ENCODE data around the gene CNOT1.

DNA sequence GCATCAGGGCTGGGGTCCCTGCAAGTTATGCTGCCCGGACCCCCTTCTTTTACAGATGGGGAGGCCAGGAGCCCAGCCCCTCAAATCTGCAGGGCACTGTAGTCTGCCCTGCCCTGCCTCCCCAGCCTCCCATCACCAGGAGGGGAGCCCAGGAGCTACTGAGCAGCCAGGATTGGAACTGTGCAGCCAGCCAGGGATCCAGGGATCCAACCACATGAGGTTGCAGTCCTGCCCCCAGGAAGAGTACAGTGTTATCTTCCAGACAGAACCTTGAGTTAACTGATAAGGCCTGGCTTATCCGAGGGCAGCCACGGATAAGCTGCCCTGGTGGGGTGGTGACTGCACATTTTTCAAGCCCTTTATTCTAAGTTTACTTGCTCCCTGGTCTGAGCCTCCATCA is 141.1 kb downstream of the CNOT1 start:
- TF ChIP-seq, protein P1, sequence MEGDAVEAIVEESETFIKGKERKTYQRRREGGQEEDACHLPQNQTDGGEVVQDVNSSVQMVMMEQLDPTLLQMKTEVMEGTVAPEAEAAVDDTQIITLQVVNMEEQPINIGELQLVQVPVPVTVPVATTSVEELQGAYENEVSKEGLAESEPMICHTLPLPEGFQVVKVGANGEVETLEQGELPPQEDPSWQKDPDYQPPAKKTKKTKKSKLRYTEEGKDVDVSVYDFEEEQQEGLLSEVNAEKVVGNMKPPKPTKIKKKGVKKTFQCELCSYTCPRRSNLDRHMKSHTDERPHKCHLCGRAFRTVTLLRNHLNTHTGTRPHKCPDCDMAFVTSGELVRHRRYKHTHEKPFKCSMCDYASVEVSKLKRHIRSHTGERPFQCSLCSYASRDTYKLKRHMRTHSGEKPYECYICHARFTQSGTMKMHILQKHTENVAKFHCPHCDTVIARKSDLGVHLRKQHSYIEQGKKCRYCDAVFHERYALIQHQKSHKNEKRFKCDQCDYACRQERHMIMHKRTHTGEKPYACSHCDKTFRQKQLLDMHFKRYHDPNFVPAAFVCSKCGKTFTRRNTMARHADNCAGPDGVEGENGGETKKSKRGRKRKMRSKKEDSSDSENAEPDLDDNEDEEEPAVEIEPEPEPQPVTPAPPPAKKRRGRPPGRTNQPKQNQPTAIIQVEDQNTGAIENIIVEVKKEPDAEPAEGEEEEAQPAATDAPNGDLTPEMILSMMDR (conservative IDR thresholded peaks at IDR 0.05; ENCODE audit: low read length), result no peak
- TF ChIP-seq EZH2phosphoT487 (IDR thresholded peaks at IDR 0.05; ENCODE audit: borderline replicate concordance), result no peak

All from Loucy (cell line).